NCI-H524 treated with DMSO at 0.1 percent for 48 hours (cell line): ENCODE measurements around the gene NUB1.

ENCODE experiments used
- DNase-seq: peaks from one replicate; lab custom pipeline; 2025; lab: John Stamatoyannopoulos, UW

Gene NUB1

GRCh38 chr7:151345576-151346469, 4.2 kb downstream of the NUB1 start:
- no peak for DNase-seq

DNA sequence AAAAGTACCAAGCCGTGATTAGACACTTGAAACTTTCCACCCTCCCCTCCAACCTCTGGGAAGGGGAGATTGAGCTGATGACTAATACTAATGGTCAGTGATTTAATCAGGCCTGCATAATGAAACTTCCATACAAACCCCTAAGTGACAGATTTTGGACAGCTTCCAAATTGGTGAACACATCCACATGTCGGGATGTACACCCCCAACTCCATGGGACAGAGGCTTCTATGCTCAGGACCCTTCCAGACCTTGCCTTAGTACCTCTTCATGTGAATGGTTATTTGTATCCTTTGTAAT, 4.8 kb downstream of the NUB1 start:
- DNase-seq, result no peak

DNA sequence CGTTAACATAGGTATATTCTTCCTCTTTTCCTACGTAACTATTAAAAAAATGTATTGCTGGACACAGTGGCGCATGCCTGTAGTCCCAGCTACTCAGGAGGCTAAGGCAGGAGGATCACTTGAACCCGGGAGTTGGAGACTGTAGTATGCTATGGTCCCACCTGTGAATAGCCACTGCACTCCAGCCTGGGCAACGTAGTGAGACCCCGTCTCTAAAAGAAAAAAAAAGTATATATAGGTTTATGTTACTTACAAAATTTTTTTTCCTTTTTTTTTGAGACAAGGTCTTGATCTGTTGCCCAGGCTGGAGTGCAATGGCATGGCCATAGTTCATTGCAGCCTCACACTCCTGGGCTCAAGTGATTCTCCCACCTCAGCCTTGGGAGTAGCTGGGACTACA, 5.6 kb downstream of the NUB1 start:
- no peak for DNase-seq

DNA sequence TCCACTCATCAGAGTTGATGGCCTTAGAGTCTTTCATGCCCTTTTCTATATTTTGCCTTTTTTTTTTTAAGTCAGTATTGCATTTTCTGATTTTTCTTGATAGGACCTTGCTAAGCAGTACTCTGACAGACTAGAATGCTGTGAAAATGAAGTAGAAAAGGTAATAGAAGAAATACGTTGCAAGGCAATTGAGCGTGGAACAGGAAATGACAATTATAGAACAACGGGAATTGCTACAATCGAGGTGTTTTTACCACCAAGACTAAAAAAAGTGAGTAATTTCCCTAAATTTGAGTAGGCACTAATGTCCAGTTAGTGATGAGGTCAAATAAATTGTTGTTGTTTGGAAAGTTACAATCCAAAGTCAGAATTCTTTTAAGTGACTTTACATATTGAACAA, 7.4 kb downstream of the NUB1 start:
- no peak for DNase-seq

DNA sequence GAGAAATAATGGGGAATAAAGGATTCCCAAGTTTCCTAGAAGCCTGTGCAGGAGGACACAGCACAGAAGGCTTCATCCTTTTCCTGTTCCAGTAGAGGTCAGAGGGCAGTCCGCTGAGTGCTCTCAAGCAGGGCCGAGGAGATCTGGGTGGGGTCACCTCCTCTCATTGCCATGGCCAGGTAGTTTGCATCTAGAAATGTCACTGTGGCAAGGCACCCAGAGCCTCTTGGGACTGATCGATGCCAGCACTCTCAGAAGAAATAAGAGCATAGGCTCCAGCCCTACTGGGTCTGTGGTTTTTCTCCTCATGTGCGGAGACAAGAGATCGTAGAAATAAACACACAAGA, 7.9 kb downstream of the NUB1 start:
- no peak for DNase-seq

GRCh38 chr7:151351027-151351426, 9.4 kb downstream of the NUB1 start:
- DNase-seq, result no peak

- DNase-seq, result no peak
Measured at GRCh38 chr7:151351967-151352366, 10.4 kb downstream of the NUB1 start.

DNA sequence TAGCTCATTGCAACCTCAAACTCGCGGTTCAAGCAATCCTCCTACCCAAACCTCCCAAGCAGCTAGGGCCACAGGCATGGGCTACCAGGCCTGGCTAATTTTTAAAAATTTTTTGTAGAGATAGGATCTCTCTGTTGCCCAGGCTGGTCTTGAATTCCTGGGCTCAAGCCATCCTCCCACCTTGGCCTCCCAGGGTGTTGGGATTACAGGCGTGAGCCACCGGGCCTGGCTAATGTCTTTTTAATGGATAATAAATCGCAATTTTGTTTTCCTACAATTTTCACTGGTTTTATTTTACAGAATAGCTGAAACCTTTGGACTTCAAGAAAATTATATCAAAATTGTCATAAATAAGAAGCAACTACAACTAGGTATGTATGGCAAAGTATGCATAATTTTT, 10.9 kb downstream of the NUB1 start:
- no peak for DNase-seq

DNA sequence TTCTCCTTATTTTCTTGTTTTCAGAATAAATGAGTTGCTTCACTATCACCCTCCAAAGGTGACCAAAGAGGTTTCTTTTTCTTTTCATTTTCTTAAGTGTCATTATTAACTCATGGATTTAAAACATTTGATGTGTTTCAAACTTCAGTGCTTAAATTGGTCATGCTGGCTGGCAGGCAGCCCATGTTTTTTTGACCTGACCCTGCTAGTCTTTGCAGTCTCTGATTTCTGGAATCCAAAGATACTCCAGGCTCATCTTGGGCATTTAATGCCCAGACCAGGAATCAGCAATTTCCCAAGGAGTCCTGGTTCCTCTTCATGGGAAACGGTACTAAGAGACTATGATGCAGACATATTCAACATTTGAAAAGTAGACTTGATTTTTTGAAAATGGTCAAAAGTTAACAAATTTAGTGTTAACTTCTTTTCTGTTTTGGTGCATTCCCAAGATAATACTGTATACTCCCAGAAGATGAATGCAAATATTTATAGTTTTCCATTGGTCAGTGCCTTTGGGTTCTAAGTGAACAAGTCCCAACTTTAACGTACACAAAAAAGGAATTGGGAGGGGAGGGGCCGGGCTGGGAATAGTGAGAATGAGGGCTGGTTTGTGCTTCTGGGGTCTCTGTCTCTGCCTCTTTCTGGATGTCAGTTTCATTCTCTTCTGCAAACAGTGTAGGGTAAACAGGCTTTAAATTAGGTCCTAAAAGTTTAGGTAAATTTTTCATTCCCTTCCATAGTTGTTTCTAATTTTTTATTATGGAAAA, 19.8 kb downstream of the NUB1 start:
- DNase-seq, result no peak

- DNase-seq, result no peak
Measured at GRCh38 chr7:151363182-151363581, 21.6 kb downstream of the NUB1 start.

GRCh38 chr7:151366166-151366879, 24.7 kb downstream of the NUB1 start:
- DNase-seq, result no peak

DNA sequence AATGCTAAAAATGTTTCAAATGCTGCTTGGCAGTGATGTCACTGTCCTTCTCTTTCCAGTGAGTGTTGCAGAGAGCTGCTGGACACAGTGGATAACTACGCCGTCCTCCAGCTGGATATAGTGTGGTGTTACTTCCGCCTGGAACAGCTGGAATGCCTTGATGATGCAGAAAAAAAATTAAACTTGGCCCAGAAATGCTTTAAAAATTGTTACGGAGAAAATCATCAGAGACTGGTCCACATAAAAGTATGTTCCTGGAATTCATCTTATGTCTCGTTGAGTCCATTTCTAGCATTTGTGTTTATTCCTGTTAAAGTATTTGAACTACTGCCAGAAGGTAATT, 25.2 kb downstream of the NUB1 start:
- no peak for DNase-seq

DNA sequence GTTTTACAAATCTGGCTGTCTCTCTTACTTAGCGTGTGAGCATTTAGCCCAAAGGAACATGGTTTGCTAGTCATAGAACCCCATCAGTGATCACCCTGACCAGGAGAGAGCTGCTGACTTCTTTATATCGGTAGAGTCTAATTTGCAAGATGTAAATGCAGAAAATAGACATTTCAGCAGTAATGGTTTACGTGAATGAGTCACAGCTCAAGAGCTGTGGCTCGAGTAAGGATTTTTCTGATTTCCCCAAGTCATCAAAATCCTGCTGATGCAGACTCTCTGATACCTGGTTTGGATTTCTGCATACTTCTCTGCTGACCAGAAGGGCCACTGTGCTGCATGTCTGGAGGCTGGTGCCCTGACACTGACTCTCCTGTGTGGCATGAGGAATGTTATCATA, 25.7 kb downstream of the NUB1 start:
- no peak for DNase-seq

- no peak for DNase-seq
Measured at GRCh38 chr7:151368136-151368571, 26.5 kb downstream of the NUB1 start.

DNA sequence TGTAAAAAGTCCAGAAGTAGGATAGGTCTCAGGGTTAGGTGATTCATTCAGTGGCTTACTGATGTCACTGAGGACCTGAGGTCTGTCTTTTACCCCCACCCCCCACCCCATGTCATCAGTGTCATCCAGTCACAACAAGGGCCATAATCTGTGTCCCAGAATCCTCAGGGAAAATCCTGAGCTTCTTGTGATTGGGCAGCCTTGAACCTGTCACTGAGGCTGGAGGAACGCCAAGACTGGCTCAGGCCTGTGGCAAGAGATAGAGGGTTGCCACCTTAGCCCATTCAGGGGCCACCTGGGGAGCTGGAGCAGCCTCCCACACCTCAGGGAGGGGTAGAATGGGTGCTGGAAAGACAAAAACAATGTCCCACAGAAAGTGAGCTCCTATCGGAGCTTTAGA, 29.7 kb downstream of the NUB1 start:
- DNase-seq, result no peak

- DNase-seq, result no peak
Measured at GRCh38 chr7:151372612-151373265, 31.1 kb downstream of the NUB1 start.

DNA sequence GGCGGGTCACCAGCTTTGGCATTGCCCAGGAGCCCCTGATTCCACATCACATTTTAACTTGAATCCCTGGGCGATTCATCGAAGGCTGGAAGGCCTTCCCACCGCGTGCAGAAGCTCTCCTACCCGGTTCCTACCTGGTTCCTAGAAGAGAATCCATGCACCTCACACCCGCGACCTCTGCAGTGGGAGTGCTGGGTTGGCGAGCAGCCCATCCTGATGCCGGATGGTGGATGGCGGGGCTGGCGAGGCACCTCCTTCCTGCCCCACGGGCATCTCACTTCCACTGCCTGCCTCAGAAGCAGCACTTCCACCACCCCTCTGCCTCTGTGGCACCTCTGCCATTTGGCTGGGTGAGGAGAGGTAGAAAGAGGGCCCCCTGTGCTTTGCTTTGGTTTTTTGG, 32.0 kb downstream of the NUB1 start:
- DNase-seq, result no peak

DNA sequence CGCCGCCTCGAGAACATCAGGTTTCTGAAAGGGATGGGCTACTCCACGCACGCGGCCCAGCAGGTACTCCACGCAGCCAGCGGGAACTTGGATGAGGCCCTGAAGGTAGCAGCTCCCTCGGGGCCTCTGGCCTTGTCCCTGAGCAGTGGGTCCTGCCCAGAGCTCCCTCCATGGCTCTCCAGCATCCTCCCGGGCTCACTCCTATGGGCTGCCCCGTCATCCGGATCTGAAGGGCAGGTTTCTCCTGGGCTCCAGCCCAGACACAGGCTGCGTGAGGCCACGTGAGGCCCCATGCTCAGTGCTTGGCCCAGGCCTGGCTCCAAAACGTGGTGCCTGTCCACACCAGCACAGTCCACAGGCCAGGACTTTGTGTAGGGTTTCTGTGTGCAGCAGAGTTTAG, 32.5 kb downstream of the NUB1 start:
- DNase-seq, result no peak

GRCh38 chr7:151374726-151375125, 33.1 kb downstream of the NUB1 start:
- DNase-seq, result no peak

GRCh38 chr7:151375530-151376217, 34.1 kb downstream of the NUB1 start:
- DNase-seq, result no peak

DNA sequence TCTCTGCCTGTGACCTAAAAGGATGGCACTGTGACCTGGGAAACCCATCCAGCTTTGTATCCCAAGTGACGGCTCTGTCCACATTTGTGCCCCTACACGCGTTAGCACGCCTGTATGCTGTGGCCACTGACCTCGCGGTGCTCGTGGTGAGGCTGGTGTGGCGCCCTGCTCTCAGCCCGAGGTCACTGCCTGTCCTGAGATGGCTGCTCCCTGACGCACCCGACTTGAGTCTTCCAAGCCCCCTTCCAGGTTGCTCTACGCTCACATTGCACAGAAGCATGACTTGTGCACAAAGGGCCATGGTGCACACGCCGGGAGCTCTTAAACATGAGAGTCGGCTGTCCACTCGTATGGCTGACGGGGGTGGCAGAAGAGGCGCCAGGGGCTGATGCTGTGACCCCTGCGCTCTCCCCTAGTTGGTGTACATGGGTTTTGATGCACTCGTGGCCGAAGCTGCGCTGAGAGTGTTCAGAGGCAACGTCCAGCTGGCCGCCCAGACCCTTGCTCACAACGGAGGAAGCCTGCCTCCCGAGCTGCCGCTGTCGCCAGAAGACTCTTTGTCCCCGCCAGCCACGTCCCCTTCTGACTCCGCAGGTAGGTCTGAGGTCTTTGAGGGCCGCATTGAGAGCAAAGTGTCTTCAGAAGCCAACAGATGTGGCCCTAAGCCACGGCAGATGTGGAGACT, 34.7 kb downstream of the NUB1 start:
- no peak for DNase-seq
